IPS-15b (cell line): Measurements from ENCODE around the gene SLC16A11.
"Not testable (repeated sequence)": the region's sequence is repeated elsewhere in the genome, so short reads cannot be mapped to it uniquely, and the experiment has no call there.

Experiments used
- H3K27me3 ChIP-seq: one replicate; pipeline ENCODE4 v1.6.1; 2013; ENCODE audit warnings: low read length; ENCODE audit not compliant: control insufficient read depth, insufficient read depth
- H3K36me3 ChIP-seq: one replicate; pipeline ENCODE4 v1.6.1; 2013; ENCODE audit warnings: low read length; ENCODE audit not compliant: control insufficient read depth, insufficient read depth
- H3K4me1 ChIP-seq: one replicate; pipeline ENCODE4 v1.6.1; 2013; ENCODE audit warnings: mild to moderate bottlenecking, low read length; ENCODE audit not compliant: control insufficient read depth, insufficient read depth
- H3K4me3 ChIP-seq: one replicate; pipeline ENCODE4 v1.5.1; 2013; ENCODE audit warnings: low read depth, low read length
- H3K9ac ChIP-seq: one replicate; pipeline ENCODE4 v1.6.1; 2013; ENCODE audit warnings: low read depth, mild to moderate bottlenecking, low read length
- H3K9me3 ChIP-seq: one replicate; pipeline ENCODE4 v1.6.1; 2013; ENCODE audit warnings: mild to moderate bottlenecking, low read length; ENCODE audit not compliant: control insufficient read depth, insufficient read depth

The SLC16A11 gene

DNA sequence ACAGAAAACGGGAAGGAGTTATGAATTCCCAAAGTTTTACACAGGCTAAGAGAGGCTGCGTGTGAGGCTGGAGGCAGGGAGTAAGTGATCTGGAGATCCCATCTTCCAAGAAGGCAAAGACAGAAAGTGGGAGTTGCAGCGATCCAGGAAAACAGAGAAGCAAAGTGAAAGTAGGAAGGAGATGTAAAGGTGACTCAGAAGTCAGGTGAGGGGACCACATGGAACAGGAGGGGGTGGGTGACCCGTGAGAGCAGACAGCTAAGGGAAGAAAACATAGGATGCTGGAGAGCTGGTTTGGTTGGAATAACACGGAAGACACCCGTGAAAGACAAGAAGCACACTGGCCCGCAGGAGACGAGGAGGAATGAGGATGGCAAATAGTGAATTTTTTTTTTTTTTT lies 46.7 kb downstream of the SLC16A11 start:
- H3K9me3 ChIP-seq: no peaks in the 10 kb centered on the region
- no peak overlapping the region for H3K4me3 ChIP-seq
- no peak overlapping the region for H3K9ac ChIP-seq
- H3K36me3 ChIP-seq: peaks cover 16% of the 10 kb centered on the region
- peaks cover 3% of the 10 kb centered on the region for H3K4me1 ChIP-seq
- peaks cover 32% of the 10 kb centered on the region for H3K27me3 ChIP-seq

DNA sequence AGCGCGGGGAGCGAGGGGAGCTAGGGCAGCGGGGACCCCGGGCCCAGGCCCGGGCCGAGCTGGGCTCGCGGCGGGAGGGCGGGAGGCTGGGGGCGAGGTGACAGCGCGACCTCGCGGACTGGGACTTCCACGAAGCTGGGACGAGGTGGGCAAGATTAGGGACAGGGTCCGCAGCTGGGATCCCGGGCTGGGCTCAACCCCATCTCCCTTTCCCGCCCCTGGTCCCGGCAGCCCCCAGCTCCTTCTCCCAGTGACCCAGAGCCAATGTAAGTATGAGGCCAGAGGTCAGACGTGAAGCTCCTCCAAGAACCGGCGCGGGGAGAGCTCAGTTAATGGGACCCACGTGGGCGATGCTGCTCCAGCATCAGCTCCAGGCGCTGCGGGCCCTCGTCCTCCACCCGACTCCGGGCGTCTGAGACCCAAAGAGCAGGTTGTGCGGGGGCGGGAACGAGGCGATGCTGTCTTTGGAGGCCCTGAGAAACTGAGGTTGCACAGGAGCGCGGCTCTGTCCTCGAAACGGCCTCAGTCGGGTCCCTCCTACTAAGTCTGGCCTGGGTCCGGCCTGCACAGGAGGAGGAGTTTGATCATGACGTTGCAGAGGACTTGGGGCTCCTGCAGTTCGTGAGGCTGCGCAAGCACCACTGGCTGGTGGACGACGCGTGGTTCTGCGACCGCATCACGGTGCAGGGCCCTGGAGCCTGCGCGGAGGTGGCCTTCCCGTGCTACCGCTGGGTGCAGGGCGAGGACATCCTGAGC lies 47.5 kb downstream of the SLC16A11 start:
- Histone ChIP-seq H3K4me3 (peak overlapping the region; percentile 63), H3K9ac (no peak overlapping the region), H3K27me3 (peaks cover 34% of the 10 kb centered on the region), H3K9me3 (no peaks in the 10 kb centered on the region), H3K36me3 (peaks cover 13% of the 10 kb centered on the region), H3K4me1 (peaks cover 3% of the 10 kb centered on the region)

DNA sequence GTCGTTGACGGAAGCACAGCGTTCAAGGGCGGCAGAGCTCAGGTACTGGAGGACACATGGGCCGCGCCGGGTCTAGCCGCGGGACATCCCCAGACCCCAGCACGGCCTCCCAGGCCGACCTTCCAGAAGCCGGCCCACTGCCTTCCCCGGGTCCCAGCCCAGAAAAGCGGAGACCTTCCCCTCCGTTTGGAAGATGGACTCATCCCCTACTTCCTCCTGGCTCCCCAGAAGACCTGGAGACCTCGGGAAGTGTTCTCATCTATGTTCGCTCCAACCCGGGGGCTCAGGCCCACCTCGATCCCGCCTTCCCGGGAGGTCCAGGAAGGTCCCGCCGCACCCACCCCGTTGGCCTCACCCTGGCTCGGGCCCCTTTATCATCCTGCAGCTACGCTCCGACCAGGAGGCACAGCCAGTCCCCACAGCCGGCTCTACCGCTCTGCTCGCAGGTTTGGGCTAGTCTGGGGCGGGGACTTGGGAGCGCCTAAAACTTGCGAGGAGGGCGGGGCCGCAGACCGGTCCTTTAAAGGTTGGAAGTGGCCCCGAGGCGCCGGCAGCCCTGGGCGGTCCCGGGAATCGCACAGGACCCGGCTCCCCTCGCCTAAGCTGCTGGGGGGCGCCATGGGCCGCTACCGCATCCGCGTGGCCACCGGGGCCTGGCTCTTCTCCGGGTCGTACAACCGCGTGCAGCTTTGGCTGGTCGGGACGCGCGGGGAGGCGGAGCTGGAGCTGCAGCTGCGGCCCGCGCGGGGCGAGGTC lies 48.2 kb downstream of the SLC16A11 start, which contains the start of gene ALOX12:
TSS of gene ALOX12 (plus strand) at position 550 of the 756 bp plus-strand sequence. CDS start at position 619, 69 bp downstream.
- Histone ChIP-seq H3K4me1 (peaks cover 3% of the 10 kb centered on the region), H3K27me3 (peaks cover 34% of the 10 kb centered on the region), H3K9ac (no peak within 1 kb of the TSS), H3K4me3 (peak within 1 kb of the TSS; percentile 63), H3K9me3 (no peaks in the 10 kb centered on the region), H3K36me3 (peaks cover 13% of the 10 kb centered on the region)

DNA sequence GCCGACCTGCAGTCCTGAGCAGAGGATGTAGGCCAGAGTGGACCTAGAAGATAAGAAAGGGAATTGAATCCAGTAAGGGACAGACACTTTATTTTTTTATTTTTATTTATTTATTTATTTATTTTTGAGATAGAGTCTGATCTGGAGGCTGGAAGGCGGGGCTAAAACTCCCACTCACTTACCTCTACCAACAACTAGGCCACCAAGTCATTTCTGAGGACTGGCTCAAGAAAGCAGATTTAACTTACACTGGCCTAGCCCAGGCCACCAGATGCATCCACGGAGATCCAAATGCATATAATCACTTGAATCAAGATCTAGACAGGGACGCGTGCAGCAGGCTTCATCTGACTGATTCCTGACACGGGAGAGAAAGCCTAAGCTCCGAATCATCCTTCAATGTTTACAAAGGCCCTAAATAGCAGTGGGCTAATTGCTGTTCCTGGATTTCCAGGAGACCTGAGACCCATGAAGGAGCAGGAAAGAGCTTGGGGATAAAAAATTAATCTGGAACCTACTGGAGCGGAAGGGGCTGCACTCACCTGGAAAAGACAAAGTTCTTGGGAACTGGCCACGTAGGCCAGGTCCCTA lies 49.1 kb downstream of the SLC16A11 start:
- H3K36me3 ChIP-seq: peaks cover 11% of the 10 kb centered on the region
- peaks cover 3% of the 10 kb centered on the region for H3K4me1 ChIP-seq
- peaks cover 34% of the 10 kb centered on the region for H3K27me3 ChIP-seq
- H3K9ac ChIP-seq: no peak overlapping the region
- H3K9me3 ChIP-seq: no peaks in the 10 kb centered on the region
- H3K4me3 ChIP-seq: peak overlapping the region; percentile 63

DNA sequence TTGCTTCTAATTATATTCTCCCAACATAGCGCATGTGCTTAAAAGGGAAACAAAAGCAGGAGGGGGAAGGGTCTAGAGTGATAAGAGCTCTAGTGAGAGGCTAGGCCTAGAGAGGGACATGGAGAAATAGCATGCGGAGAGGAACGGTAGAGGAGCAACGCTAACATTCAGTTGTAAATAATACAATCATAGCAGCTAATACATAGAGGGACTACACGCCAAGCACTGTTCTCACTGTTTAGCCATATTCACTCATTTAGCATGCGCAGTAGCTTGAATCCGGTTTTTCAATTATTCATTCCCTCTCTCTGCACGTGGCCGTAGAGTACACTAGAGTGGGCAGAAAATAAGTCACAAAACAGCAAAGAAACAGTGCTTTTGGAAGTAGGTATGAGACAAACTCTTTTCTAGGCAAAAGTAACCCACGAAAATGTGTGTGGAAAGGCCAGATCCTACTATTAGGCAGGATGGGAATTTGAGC lies 49.7 kb downstream of the SLC16A11 start:
- peaks cover 34% of the 10 kb centered on the region for H3K27me3 ChIP-seq
- H3K36me3 ChIP-seq: peaks cover 6% of the 10 kb centered on the region
- H3K4me1 ChIP-seq: peaks cover 3% of the 10 kb centered on the region
- no peak overlapping the region for H3K9ac ChIP-seq
- H3K4me3 ChIP-seq: no peak overlapping the region
- no peaks in the 10 kb centered on the region for H3K9me3 ChIP-seq

DNA sequence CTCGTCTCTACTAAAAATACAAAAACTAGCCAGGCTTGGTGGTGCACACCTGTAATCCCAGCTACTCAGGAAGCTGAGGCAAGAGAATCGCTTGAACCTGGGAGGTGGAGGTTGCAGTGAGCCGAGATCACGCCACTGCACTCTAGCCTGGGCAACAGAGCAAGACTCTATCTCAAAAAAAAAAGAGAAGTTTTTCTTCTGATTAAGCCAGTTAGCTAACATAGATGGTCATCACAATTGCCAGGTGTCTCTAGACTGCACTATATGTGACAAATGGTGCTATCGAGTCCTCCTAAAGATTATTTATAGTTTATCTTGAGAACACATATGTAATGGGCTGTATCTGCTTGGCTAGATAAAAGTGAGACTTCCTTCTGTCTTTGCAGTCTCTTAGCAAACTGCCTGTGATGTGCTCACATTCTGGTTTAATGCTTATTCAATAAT lies 50.3 kb downstream of the SLC16A11 start:
- peaks cover 34% of the 10 kb centered on the region for H3K27me3 ChIP-seq
- H3K4me3 ChIP-seq, H3K9me3 ChIP-seq, H3K36me3 ChIP-seq, H3K9ac ChIP-seq, H3K4me1 ChIP-seq: not testable (repeated sequence)
